HL-60/S4 treated with phorbol 12-myristate 13-acetate at 8.2 ng/mL for 4 days and 3 days (cell line): Measurements from ENCODE around the gene PLAC8L1.

ENCODE experiments used
- in situ Hi-C: fragments of 300-500 bp; cut with MboI; formaldehyde crosslinking; loops from 2 replicates; pipeline ENCODE4 v1.15.0; 2022; ENCODE audit warnings: low sequenced_read_pairs

PLAC8L1 gene

GRCh38 chr5:146081556-146081955 is 23.8 kb downstream of the PLAC8L1 start:
- in situ Hi-C loops: no loop called here

DNA sequence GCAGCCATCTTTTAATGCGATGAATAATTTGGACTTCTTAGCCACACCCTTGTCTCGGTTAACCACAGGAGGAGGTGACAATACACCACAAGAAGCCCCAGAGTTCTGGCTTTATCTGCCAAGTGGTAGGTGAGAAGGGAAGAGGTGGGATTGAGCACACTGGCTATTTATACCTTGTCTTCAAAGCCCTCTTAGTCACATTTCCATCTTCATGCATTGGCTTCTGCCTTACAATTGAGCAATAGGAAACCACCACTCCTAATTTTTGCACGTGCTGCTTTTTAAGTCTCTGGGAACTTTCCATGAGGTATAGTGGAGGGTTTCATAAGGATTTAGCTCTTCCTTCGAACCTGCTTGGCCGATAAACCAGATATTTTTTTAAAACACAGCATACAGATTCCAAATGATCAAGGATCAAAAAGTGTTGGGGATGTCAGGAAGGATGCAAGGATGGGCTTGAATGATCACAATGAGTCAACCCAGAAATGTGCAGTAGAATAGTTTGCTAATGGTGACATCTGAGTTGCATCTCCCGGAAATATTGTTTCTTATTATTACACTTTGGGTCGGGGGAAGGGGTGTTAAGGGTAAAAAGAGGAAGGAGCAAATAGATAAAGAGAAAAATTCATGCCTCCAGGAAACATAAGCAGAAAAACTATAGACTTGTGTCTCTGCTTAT is 25.5 kb downstream of the PLAC8L1 start:
- in situ Hi-C loops: no loop called here

GRCh38 chr5:146078566-146078965 is 26.8 kb downstream of the PLAC8L1 start:
- in situ Hi-C loops: no loop called here

GRCh38 chr5:146076455-146076854 is 28.9 kb downstream of the PLAC8L1 start:
- in situ Hi-C loops: no loop called here

GRCh38 chr5:146076028-146076427 is 29.3 kb downstream of the PLAC8L1 start:
- in situ Hi-C loops: no loop called here

GRCh38 chr5:146073239-146073900 is 32.0 kb downstream of the PLAC8L1 start:
- in situ Hi-C loops: no loop called here

- in situ Hi-C loops: no loop called here
These were observed 32.8 kb downstream of the PLAC8L1 start for GRCh38 chr5:146072595-146072994.

DNA sequence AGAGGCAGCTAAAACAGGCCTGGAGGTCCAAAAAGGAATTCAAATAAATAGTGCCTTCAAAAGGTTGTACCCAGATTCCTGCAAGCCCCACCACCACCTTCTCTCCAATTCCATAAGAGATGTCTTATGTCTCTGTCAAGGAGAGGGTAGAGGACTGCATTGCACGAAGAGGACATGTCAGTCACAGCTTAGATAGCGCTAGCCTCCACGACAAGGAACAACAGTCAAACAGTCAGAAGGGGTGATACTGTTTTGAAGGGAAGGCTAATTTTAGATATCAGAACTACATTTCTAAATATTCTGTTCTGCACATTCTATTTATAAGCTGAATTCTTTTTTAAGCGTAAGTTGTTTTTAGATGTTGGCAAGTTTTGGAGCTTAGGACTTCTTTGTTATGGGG is 34.2 kb downstream of the PLAC8L1 start:
- in situ Hi-C loops: no loop called here

DNA sequence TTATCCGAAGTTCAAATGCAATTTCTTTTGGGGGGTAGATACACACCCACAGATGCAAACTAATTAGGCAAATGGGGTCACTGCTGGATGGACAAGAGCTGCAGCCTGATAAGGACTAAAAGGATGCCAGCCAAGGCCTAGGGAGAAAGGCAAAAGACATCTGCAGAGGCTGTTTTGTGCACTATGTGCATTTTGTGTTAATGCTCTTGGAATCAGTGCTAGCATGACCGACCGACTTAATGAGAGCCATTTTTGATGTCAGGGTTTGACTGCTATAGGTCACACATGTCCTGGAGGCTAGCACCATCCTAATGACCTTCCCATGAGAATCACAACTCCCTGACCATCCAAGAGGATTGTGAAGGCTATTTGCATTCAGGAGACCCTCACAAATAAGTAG is 34.6 kb downstream of the PLAC8L1 start:
- in situ Hi-C loops: no loop called here

GRCh38 chr5:146069780-146070099 is 35.6 kb downstream of the PLAC8L1 start:
- in situ Hi-C loops: no loop called here

- in situ Hi-C loops: no loop called here
These were observed 36.2 kb downstream of the PLAC8L1 start for GRCh38 chr5:146068977-146069779.

- in situ Hi-C loops: no loop called here
These were observed 37.2 kb downstream of the PLAC8L1 start for GRCh38 chr5:146068206-146068605.

GRCh38 chr5:146066968-146067367 is 38.4 kb downstream of the PLAC8L1 start:
- in situ Hi-C loops: no loop called here

DNA sequence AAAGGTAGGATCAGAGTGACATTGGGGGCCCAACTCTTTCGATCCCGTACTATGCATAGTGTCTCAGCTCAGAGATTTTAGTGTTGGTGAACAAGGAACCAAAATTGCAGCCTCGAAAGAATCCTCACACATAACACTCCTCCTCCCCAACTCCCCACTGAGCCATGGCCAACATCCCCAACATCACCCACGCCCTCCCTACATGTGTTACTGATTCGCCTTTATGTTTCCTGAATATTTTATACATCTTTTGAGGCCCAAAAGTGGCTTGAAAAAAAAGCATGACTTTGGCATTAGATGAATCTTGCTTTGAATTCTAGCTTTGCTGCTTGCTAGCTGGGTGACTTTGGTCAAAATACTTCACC is 45.2 kb downstream of the PLAC8L1 start:
- in situ Hi-C loops: no loop called here

DNA sequence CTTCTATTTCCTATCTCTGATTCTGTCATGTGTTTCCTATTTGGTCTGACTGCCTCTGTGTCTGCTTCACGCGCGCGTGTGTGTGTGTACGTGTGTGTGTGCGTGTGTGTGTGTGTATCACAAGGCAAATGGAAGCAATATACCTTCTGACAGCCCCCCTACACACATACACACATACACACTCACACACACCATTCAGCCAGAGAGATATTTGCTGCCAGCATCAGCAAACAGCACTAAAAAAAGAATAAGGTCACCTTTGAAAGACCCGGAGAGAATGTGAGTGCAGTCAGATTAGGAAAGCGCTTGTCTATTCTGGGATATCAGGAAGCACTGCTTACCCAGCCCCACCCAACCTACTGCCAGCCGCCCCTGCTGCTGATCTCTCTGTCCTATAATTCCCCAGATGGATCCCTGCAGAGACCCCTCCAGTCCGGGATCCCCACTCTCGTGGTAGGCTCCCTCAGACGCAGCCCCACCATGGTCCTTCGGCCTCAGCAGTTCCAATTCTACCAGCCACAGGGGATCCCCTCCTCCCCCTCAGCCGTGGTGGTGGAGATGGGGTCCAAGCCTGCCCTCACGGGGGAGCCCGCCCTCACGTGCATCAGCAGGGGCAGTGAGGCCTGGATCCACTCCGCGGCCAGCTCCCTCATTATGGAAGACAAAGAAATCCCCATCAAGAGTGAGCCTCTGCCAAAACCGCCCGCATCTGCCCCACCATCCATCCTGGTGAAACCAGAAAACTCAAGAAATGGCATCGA is 45.7 kb downstream of the PLAC8L1 start:
- in situ Hi-C loops: loop anchor here (10.0 kb wide), 1 partner anchor 355 kb away; no protein-coding TSS in a partner anchor

DNA sequence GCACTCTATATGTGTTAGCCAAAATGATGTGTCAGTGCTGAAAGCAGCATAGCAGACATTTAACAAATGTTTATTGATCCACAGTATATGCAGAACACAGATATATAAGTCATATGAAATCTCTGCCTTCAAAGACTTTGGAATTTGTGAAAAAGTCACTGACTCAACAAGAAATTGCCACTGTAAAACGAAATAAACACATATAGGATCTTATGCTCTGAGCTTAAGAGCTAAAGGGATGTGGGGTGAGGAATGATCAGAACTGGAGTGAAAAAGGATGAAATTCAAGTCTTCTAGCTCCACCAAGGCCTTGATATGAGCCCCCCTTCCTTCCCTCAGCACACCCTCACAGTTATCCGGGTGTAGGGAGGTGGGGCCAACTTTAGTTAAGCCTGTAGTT is 49.9 kb downstream of the PLAC8L1 start:
- in situ Hi-C loops: loop anchor here (10.0 kb wide), 1 partner anchor 351 kb away; no protein-coding TSS in a partner anchor

GRCh38 chr5:146052780-146053179 is 52.6 kb downstream of the PLAC8L1 start:
- in situ Hi-C loops: loop anchor here (10.0 kb wide), 1 partner anchor 348 kb away; no protein-coding TSS in a partner anchor

- in situ Hi-C loops: loop anchor here (10.0 kb wide), 1 partner anchor 347 kb away; no protein-coding TSS in a partner anchor
These were observed 53.7 kb downstream of the PLAC8L1 start for GRCh38 chr5:146051678-146052077.

DNA sequence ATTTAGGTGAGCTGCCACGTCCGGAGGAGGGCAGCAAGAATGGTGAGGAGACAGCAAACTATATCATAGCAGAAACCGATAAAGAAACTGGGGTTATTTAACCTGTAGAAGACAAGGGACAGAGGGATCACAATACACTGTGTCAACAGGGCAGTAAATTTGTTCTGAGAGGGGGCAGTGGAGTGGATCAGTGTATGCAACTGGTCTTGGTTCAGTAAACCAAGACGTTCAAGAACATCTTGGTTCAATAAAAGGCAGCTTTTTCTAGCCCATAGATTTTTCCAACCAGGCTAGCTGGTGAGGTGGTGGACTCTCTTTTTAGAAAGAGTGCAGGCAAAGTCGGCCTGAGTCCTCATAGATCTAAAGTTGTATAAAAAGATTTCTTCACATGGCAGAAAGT is 55.3 kb downstream of the PLAC8L1 start:
- in situ Hi-C loops: loop anchor here (10.0 kb wide), 1 partner anchor 345 kb away; no protein-coding TSS in a partner anchor

GRCh38 chr5:146049704-146050026 is 55.7 kb downstream of the PLAC8L1 start:
- in situ Hi-C loops: loop anchor here (10.0 kb wide), 2 partner anchors 345 to 365 kb away; no protein-coding TSS in a partner anchor
